GM12878 (cell line): ENCODE measurements around the gene SIL1. TPM values are rescaled to one million over a fixed set of nuclear protein-coding genes. Genes with fewer than 3 reads are reported as not detected.
"Not testable (repeated sequence)": the region's sequence is repeated elsewhere in the genome, so short reads cannot be mapped to it uniquely, and the experiment has no call there.

Experiments
- ATAC-seq: fragments of 200-7000 bp; cut with Tn5 transposase; 3 replicates; pipeline ENCODE4 v1.9.1; 2020; ENCODE audit warnings: mild to moderate bottlenecking, moderate library complexity
- BruUV-seq: library from RNA; stranded (reverse); fragments of 400-500 nt; replicated peaks from 2 replicates; lab custom pipeline; 2021; lab: Mats Ljungman, UMichigan
- CTCF ChIA-PET: fragments of 300-600 bp; sonication (Branson Sonifier 250); formaldehyde crosslinking; extraction: SDS; loops from one replicate; lab custom pipeline; 2021; ENCODE audit warnings: inconsistent platforms; lab: Yijun Ruan, JAX
- POLR2A ChIA-PET: fragments of 350-600 bp; formaldehyde crosslinking; extraction: SDS; loops from one replicate; lab custom pipeline; 2021; ENCODE audit warnings: inconsistent platforms; lab: Charles Lee
- RAD21 ChIA-PET: fragments of 300-600 bp; sonication (Branson Sonifier 250); formaldehyde crosslinking; loops from one replicate; lab custom pipeline; 2023; ENCODE audit warnings: antibody characterized with exemption; ENCODE audit not compliant: unreplicated experiment; lab: Charles Lee
- SMC1A ChIA-PET: fragments of 300-600 bp; sonication (Branson Sonifier 250); formaldehyde crosslinking; loops from one replicate; lab custom pipeline; 2023; ENCODE audit not compliant: unreplicated experiment, uncharacterized antibody; lab: Charles Lee
- DNase-seq: peaks from one replicate; pipeline ENCODE4 v3.0.0-alpha.2; 2011; ENCODE audit warnings: low read depth, low spot score
- FAIRE-seq: peaks from 3 replicates; lab custom pipeline; 2011; peaks lifted over from hg19 to GRCh38; lab: Jason Lieb, UNC
- H2AFZ ChIP-seq: 2 replicates; pipeline ENCODE4 v1.6.0; 2011; ENCODE audit warnings: low read depth, low read length, control low read depth; ENCODE audit not compliant: control insufficient read depth
- H3K27ac ChIP-seq: 2 replicates; pipeline ENCODE4 v1.5.1; 2011; ENCODE audit warnings: control low read depth; ENCODE audit not compliant: control insufficient read depth, insufficient read depth
- H3K27me3 ChIP-seq, 2 experiments: replicated peaks in 1 of 2; 2 replicates each; pipeline versions ENCODE4 v1.6.0 to v1.6.1; 2011; ENCODE audit warnings: low read length in 1 of 2; ENCODE audit not compliant: control insufficient read depth in 2 of 2, insufficient read depth in 2 of 2
- H3K36me3 ChIP-seq, 2 experiments: 2 replicates each; pipeline ENCODE4 v1.5.1; 2011; ENCODE audit warnings: low read length in 1 of 2; ENCODE audit not compliant: control insufficient read depth in 2 of 2, insufficient read depth in 2 of 2
- H3K4me1 ChIP-seq: 2 replicates; pipeline ENCODE4 v1.6.1; 2011; ENCODE audit warnings: mild to moderate bottlenecking, low read length, moderate library complexity, mixed read lengths; ENCODE audit not compliant: control insufficient read depth, insufficient read depth
- H3K4me2 ChIP-seq: 2 replicates; pipeline ENCODE4 v1.6.0; 2011; ENCODE audit warnings: control low read depth; ENCODE audit not compliant: control insufficient read depth, insufficient read depth
- H3K4me3 ChIP-seq: fragments of 200-600 bp; sonication (generic); 2 replicates; pipeline ENCODE4 v1.5.1; 2016
- H3K79me2 ChIP-seq: 2 replicates; pipeline ENCODE4 v1.6.0; 2011; ENCODE audit warnings: low read length; ENCODE audit not compliant: control insufficient read depth, insufficient read depth
- H3K9ac ChIP-seq: 2 replicates; pipeline ENCODE4 v1.8.0; 2011; ENCODE audit warnings: low read length, control low read depth, mixed read lengths; ENCODE audit not compliant: control insufficient read depth, insufficient read depth
- H3K9me3 ChIP-seq: replicated peaks from 3 replicates; pipeline ENCODE4 v1.5.1; 2011; ENCODE audit warnings: mild to moderate bottlenecking, low read length; ENCODE audit not compliant: control insufficient read depth, insufficient read depth
- H4K20me1 ChIP-seq: 2 replicates; pipeline ENCODE4 v1.6.0; 2011; ENCODE audit not compliant: control insufficient read depth, insufficient read depth
- CTCF ChIP-seq, 3 experiments: IDR thresholded peaks in 2 of 3; conservative IDR thresholded peaks in 1 of 3; 2 replicates each; pipeline ENCODE4 v1.5.1; 2011; ENCODE audit warnings: low read depth in 3 of 3, low read length in 3 of 3, mild to moderate bottlenecking in 3 of 3, control low read depth in 2 of 3, moderate library complexity in 2 of 3, inconsistent platforms in 1 of 3, mixed read lengths in 1 of 3; ENCODE audit not compliant: control insufficient read depth in 2 of 3, insufficient read depth in 1 of 3; ENCODE audit errors: extremely low read depth in 1 of 3
- JUNB ChIP-seq: IDR thresholded peaks from 2 replicates; pipeline ENCODE4 v1.6.1; 2016; ENCODE audit warnings: antibody characterized with exemption, mild to moderate bottlenecking
- NR2F1 ChIP-seq: fragments of 450-650 bp; conservative IDR thresholded peaks from 2 replicates; pipeline ENCODE4 v1.6.1; 2017; ENCODE audit warnings: mild to moderate bottlenecking
- RAD51 ChIP-seq: fragments of 450-650 bp; IDR thresholded peaks from 2 replicates; pipeline ENCODE4 v1.6.1; 2016; ENCODE audit warnings: moderate library complexity, mild to moderate bottlenecking, inconsistent platforms
- RUNX3 ChIP-seq: IDR thresholded peaks from 2 replicates; pipeline ENCODE4 v1.6.1; 2012; ENCODE audit warnings: low read length, inconsistent platforms
- WGBS: methylation state at CpG from one replicate; pipeline ENCODE4 v1.1.6; 2016; ENCODE audit warnings: low lambda C conversion rate; ENCODE audit not compliant: insufficient replicate concordance, insufficient coverage; ENCODE audit errors: missing lambda C conversion rate; 5-methylcytosine and 5-hydroxymethylcytosine counted together
- in situ Hi-C: fragments of 300-500 bp; cut with MboI; formaldehyde crosslinking; loops from 9 replicates; pipeline ENCODE4 v1.14.3; 2018; ENCODE audit warnings: mixed read lengths
- intact Hi-C: fragments of 100-400 bp; cut with micrococcal nuclease; formaldehyde crosslinking; loops from one replicate; pipeline ENCODE4 v1.14.2; 2022; ENCODE audit not compliant: unreplicated experiment
- polyA plus RNA-seq, 11 experiments: library from polyadenylated mRNA; depleted of rRNA in 4 of 11; unstranded in 6 of 11; stranded (reverse) in 5 of 11; fragments of >200 nt; fragmentation: Nextera tagmentation in 4 of 11; fragmentation: Illumina TruSeq in 1 of 11; extraction: Ambion mirVana in 4 of 11; extraction: Trizol in 1 of 11; gene quantifications; 1 replicate in 1 of 11; 2 replicates in 10 of 11; pipeline versions ENCODE4 v1.2.1 to v1.2.3, GENCODE V29; 2011 to 2016; ENCODE audit warnings: inconsistent platforms in 2 of 11, missing spikeins in 2 of 11, low read depth in 1 of 11
- total RNA-seq, 4 experiments: library from RNA; depleted of rRNA in 3 of 4; stranded (reverse); fragments of >200 nt in 3 of 4; fragmentation: Illumina TruSeq in 1 of 4; extraction: Trizol in 1 of 4; gene quantifications; 2 replicates each; pipeline versions ENCODE4 v1.2.1 to v1.2.3, GENCODE V29; 2013 to 2021

SIL1 gene
- total and polyA plus RNA-seq, 10 of the 15 experiments (the other 5 are each of a cell fraction or from before 2014, with no cell fraction given) = 4.1 to 49.8 (median 29.4) TPM

GRCh38 chr5:139038613-139039305, 159.4 kb downstream of the SIL1 start:
- ChIA-PET POLR2A (interaction anchor here (0.9 kb wide), 1 partner anchor 11 kb away, joined by 3 read pairs; no protein-coding TSS in a partner anchor), CTCF (interaction anchor here (1.1 kb wide), 1 partner anchor 27 kb away, joined by 3 read pairs; no protein-coding TSS in a partner anchor), RAD21 (no interaction called here), SMC1A (no interaction called here)
- in situ Hi-C loops (no loop called here), intact Hi-C loops (no loop called here)
- Histone ChIP-seq H3K36me3 (no peaks in the 10 kb centered on the region), H3K4me2 (no peak overlapping the region), H3K9me3 (no peaks in the 10 kb centered on the region; the same call in 2 of the 3 replicates), H4K20me1 (no peaks in the 10 kb centered on the region), H3K79me2 (no peaks in the 10 kb centered on the region), H2AFZ (no peak overlapping the region), H3K27ac (no peak overlapping the region), H3K4me1 (no peaks in the 10 kb centered on the region), H3K27me3 (no peaks in the 10 kb centered on the region), H3K9ac (no peak overlapping the region), H3K4me3 (no peak overlapping the region)
- BruUV-seq = no TSS peak
- DNase-seq (no peak), FAIRE-seq (no peak), ATAC-seq (0 out of 3 replicates have a peak, but pooled peaks have one; percentile 21)
- TF ChIP-seq CTCF (IDR thresholded peaks at IDR 0.05 in 2 of 3, conservative IDR thresholded peaks at IDR 0.05 in 1 of 3; ENCODE audit: control insufficient read depth in 2 of 3, extremely low read depth in 1 of 3, insufficient read depth in 1 of 3, low read depth in 3 of 3, low read length in 3 of 3) (peak in 2 of 3 experiments; percentile 3 to 12; a peak in 2 of 6 replicates), NR2F1 (no peak)
- WGBS = 77% methylated on average over 7 of the region's 7 CpGs

- Histone ChIP-seq H2AFZ (no peak overlapping the region), H3K27me3 (no peaks in the 10 kb centered on the region), H3K4me1 (no peaks in the 10 kb centered on the region), H3K79me2 (no peaks in the 10 kb centered on the region), H3K9ac (no peak overlapping the region), H3K27ac (no peak overlapping the region), H3K9me3 (no peaks in the 10 kb centered on the region; the same call in 2 of the 3 replicates), H4K20me1 (no peaks in the 10 kb centered on the region), H3K36me3 (no peaks in the 10 kb centered on the region), H3K4me2 (no peak overlapping the region), H3K4me3 (no peak overlapping the region)
- DNase-seq (no peak), ATAC-seq (no peak), FAIRE-seq (no peak)
- CTCF ChIA-PET = no interaction called here
- in situ Hi-C loops = no loop called here
- no TSS peak for BruUV-seq
- RAD21 ChIA-PET = no interaction called here
- WGBS = 28% methylated on average over 3 of the region's 3 CpGs
- SMC1A ChIA-PET = no interaction called here
- intact Hi-C loops = no loop called here
- TF ChIP-seq RAD51 = no peak
- TF ChIP-seq RUNX3 = 0 out of 2 replicates have a peak, but pooled peaks have one; percentile 15
- peak; percentile 64 for TF ChIP-seq JUNB
- POLR2A ChIA-PET = no interaction called here
Measured at GRCh38 chr5:139037732-139038131, 160.4 kb downstream of the SIL1 start.

GRCh38 chr5:139036332-139036731, 161.8 kb downstream of the SIL1 start:
- H3K36me3 ChIP-seq, CTCF ChIA-PET, H2AFZ ChIP-seq, in situ Hi-C loops, RAD21 ChIA-PET, H3K9me3 ChIP-seq, DNase-seq, ATAC-seq, H3K79me2 ChIP-seq, FAIRE-seq, H3K27me3 ChIP-seq, intact Hi-C loops, H3K4me1 ChIP-seq, H3K4me2 ChIP-seq, BruUV-seq, SMC1A ChIA-PET, H3K4me3 ChIP-seq, H4K20me1 ChIP-seq, H3K9ac ChIP-seq, H3K27ac ChIP-seq: not testable (repeated sequence)
- POLR2A ChIA-PET = interaction anchor here (0.7 kb wide), 1 partner anchor 99 kb away, joined by 3 read pairs; no protein-coding TSS in a partner anchor
- WGBS = 77% methylated on average over 3 of the region's 3 CpGs
